OCI-LY7 (cell line): ENCODE results near the gene LHX6. TPM values are rescaled to one million over a fixed set of nuclear protein-coding genes. Genes with fewer than 3 reads are reported as not detected.

Experiments
- BruUV-seq: library from RNA; stranded (reverse); fragments of 400-500 nt; replicated peaks from 2 replicates; lab custom pipeline; 2021; lab: Mats Ljungman, UMichigan
- CTCF ChIA-PET: fragments of 300-600 bp; sonication (Branson Sonifier 250); formaldehyde crosslinking; loops from one replicate; lab custom pipeline; 2022; ENCODE audit warnings: antibody characterized with exemption; ENCODE audit not compliant: unreplicated experiment; lab: Charles Lee
- POLR2A ChIA-PET: fragments of 300-600 bp; sonication (Branson Sonifier 250); formaldehyde crosslinking; loops from one replicate; lab custom pipeline; 2022; ENCODE audit warnings: antibody characterized with exemption; lab: Charles Lee
- DNase-seq: peaks from one replicate; pipeline ENCODE4 v3.0.0-alpha.2; 2015; ENCODE audit warnings: low spot score
- H2AFZ ChIP-seq: fragments of 200-600 bp; sonication (generic), shearing (Covaris generic); 2 replicates; pipeline ENCODE4 v1.6.1; 2014; ENCODE audit warnings: mild to moderate bottlenecking, antibody characterized with exemption, low read length, moderate library complexity
- H3K27ac ChIP-seq: fragments of 200-600 bp; sonication (generic); 2 replicates; pipeline ENCODE4 v1.5.1; 2014; ENCODE audit warnings: mixed run types, low read depth, mild to moderate bottlenecking, moderate library complexity, low read length, inconsistent platforms; ENCODE audit not compliant: poor library complexity, severe bottlenecking
- H3K36me3 ChIP-seq: fragments of 200-600 bp; sonication (generic); 2 replicates; pipeline ENCODE4 v1.6.1; 2014; ENCODE audit warnings: mild to moderate bottlenecking, antibody characterized with exemption, low read length, moderate library complexity, mixed read lengths; ENCODE audit not compliant: insufficient read depth
- H3K4me1 ChIP-seq: fragments of 200-600 bp; sonication (generic); 2 replicates; pipeline ENCODE4 v1.5.1; 2014; ENCODE audit warnings: mild to moderate bottlenecking, low read length; ENCODE audit not compliant: insufficient read depth, poor library complexity, severe bottlenecking
- H3K4me2 ChIP-seq: fragments of 200-600 bp; sonication (generic); 2 replicates; pipeline ENCODE4 v1.6.1; 2014; ENCODE audit warnings: mild to moderate bottlenecking, low read length
- H3K4me3 ChIP-seq: fragments of 200-600 bp; sonication (generic); 2 replicates; pipeline ENCODE4 v1.5.1; 2014; ENCODE audit warnings: mild to moderate bottlenecking, low read depth, low read length; ENCODE audit not compliant: poor library complexity, severe bottlenecking
- H3K79me2 ChIP-seq: fragments of 200-600 bp; sonication (generic); 2 replicates; pipeline ENCODE4 v1.6.1; 2016; ENCODE audit warnings: low read depth, mild to moderate bottlenecking, low read length, moderate library complexity, mixed read lengths; ENCODE audit not compliant: insufficient read depth
- H3K9me2 ChIP-seq: fragments of 200-600 bp; sonication (generic); 2 replicates; pipeline ENCODE4 v1.6.1; 2016; ENCODE audit warnings: mild to moderate bottlenecking, low read length, mixed read lengths; ENCODE audit not compliant: insufficient read depth
- H3K9me3 ChIP-seq: fragments of 200-600 bp; sonication (generic); 2 replicates; pipeline ENCODE4 v1.6.1; 2014; ENCODE audit warnings: mild to moderate bottlenecking, mixed run types, low read length, mixed read lengths
- H4K20me1 ChIP-seq: fragments of 200-600 bp; sonication (generic); 2 replicates; pipeline ENCODE4 v1.6.1; 2014; ENCODE audit warnings: mild to moderate bottlenecking, antibody characterized with exemption, low read length, moderate library complexity, mixed read lengths; ENCODE audit not compliant: insufficient read depth
- EZH2phosphoT487 ChIP-seq: fragments of 200-600 bp; sonication (generic); IDR thresholded peaks from 2 replicates; pipeline ENCODE4 v1.6.1; 2018; ENCODE audit warnings: low read depth, borderline replicate concordance, mild to moderate bottlenecking, mixed run types, antibody characterized with exemption, low read length, moderate library complexity, mixed read lengths
- intact Hi-C: fragments of 100-400 bp; cut with micrococcal nuclease; formaldehyde crosslinking; loops from one replicate; pipeline ENCODE4 v1.10.0; 2022; ENCODE audit not compliant: unreplicated experiment
- total RNA-seq, 2 experiments: library from RNA; depleted of rRNA in 1 of 2; stranded (reverse); fragments of >200 nt in 1 of 2; shearing (Covaris generic) in 1 of 2; gene quantifications; 2 replicates each; pipeline ENCODE4 v1.2.3, GENCODE V29; 2014 to 2022
- TF ChIP-seq, protein P1 (sequence below): fragments of 200-600 bp; sonication (generic); conservative IDR thresholded peaks from 2 replicates; pipeline ENCODE4 v1.5.1; 2014; ENCODE audit warnings: mild to moderate bottlenecking, antibody characterized with exemption, low read length, moderate library complexity, mixed read lengths

The LHX6 gene
- total RNA-seq, 2 experiments from 2014 or later = not detected

DNA sequence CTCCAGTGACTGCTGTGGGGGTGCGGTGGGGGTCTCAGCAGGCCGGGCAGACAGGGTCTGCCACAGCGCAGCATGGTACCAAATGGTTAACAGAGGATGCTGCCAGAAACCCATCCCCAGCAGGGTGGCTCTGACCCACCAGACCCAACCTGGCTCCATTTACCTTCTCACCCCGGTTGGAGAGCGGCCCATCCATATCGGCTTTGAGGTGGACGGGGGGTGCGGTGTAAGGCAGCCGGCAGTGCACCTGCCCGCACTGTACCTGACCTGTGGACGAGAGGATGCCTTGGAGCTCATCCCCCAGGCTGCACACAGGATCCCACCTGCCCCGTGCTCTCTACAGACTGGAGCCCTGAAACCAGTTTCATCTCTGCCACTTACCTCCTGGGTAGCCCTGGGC lies 19.3 kb downstream of the LHX6 start:
- no peaks in the 10 kb centered on the region for H3K9me2 ChIP-seq
- H3K9me3 ChIP-seq = no peaks in the 10 kb centered on the region
- no peaks in the 10 kb centered on the region for H3K36me3 ChIP-seq
- H3K27ac ChIP-seq = no peak overlapping the region
- H4K20me1 ChIP-seq = no peaks in the 10 kb centered on the region
- ChIA-PET CTCF (no interaction called here), POLR2A (no interaction called here)
- BruUV-seq = no TSS peak
- no peak overlapping the region for H3K4me2 ChIP-seq
- TF ChIP-seq, protein P1, sequence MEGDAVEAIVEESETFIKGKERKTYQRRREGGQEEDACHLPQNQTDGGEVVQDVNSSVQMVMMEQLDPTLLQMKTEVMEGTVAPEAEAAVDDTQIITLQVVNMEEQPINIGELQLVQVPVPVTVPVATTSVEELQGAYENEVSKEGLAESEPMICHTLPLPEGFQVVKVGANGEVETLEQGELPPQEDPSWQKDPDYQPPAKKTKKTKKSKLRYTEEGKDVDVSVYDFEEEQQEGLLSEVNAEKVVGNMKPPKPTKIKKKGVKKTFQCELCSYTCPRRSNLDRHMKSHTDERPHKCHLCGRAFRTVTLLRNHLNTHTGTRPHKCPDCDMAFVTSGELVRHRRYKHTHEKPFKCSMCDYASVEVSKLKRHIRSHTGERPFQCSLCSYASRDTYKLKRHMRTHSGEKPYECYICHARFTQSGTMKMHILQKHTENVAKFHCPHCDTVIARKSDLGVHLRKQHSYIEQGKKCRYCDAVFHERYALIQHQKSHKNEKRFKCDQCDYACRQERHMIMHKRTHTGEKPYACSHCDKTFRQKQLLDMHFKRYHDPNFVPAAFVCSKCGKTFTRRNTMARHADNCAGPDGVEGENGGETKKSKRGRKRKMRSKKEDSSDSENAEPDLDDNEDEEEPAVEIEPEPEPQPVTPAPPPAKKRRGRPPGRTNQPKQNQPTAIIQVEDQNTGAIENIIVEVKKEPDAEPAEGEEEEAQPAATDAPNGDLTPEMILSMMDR = no peak
- no peak for TF ChIP-seq EZH2phosphoT487
- H2AFZ ChIP-seq = no peak overlapping the region
- DNase-seq = no peak
- no peaks in the 10 kb centered on the region for H3K79me2 ChIP-seq
- H3K4me3 ChIP-seq = no peak overlapping the region
- peaks cover 4% of the 10 kb centered on the region for H3K4me1 ChIP-seq
- intact Hi-C loops = no loop called here

DNA sequence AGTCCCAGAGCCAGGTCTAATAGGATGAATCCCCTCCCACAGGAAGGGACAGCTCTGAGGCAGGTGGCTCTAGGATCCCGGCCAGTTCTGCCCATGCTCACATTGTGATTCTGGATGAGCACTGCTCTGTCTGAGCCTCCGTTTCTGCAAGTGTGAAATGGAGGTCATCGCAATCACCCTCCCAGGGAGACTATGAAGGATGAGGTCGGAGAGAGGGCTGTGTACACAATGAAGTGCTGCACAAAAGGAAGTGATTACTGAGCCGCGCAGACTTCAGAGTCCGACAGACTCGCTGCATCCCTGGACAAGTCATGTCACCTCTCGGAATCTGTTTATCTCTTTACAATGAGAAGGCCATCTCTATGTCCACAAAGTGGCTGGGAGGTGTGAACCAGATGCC lies 21.7 kb downstream of the LHX6 start:
- Histone ChIP-seq H3K4me1 (no peaks in the 10 kb centered on the region), H2AFZ (no peak overlapping the region), H3K36me3 (no peaks in the 10 kb centered on the region), H3K9me2 (no peaks in the 10 kb centered on the region), H3K79me2 (no peaks in the 10 kb centered on the region), H3K4me3 (no peak overlapping the region), H3K4me2 (no peak overlapping the region), H4K20me1 (no peaks in the 10 kb centered on the region), H3K9me3 (no peaks in the 10 kb centered on the region), H3K27ac (no peak overlapping the region)
- CTCF ChIA-PET = no interaction called here
- no peak for DNase-seq
- TF ChIP-seq EZH2phosphoT487 = no peak
- TF ChIP-seq, protein P1 = no peak
- POLR2A ChIA-PET = no interaction called here
- no TSS peak for BruUV-seq
- intact Hi-C loops = no loop called here

DNA sequence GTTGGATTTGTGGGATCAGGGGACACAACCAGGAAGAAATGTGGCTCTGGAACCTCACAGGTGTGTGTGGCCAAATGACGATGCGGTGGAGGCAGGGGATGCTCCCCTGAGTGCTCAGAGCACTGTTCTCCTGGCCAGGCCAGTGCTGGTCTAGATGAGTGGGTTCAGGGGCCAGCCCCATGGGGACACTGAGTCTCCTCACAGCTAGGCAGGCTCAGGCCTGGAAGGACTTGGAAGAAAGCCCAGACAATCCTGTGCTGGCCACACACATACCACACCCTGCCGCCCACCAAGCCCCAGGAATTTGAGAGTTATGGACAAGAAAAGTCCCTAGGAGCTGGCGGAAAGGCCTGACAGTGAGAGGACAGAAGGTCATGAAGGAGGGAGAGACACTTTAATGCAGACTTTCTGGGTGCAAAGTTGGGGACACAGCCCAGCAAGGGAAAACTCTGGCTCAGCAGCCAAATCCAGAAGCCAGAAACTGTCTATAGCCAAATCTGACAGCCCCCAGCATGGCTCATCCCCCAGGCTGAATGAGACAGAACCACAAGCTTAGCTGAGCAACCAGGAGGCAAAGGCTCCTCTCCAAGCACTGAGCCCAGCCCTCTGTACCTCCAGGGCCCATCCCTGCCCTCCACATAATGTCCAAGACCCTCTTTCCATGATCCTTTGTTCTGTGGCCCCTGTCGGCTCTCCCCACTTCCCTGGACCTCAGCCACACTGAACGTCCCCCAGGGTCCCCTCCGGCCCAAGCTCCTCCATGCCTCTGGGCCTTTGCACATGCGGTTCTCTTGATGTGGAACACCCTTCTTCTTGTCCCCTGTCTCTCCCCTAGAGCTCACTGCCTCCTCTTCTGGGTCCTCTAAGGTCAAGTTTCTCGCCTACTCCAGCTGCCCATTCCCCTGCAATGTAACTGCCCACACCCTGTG lies 22.4 kb downstream of the LHX6 start:
- H3K27ac ChIP-seq = no peak overlapping the region
- intact Hi-C loops = no loop called here
- H3K4me1 ChIP-seq = no peaks in the 10 kb centered on the region
- TF ChIP-seq, protein P1 = no peak
- no peak for TF ChIP-seq EZH2phosphoT487
- no peaks in the 10 kb centered on the region for H3K79me2 ChIP-seq
- no peaks in the 10 kb centered on the region for H3K9me2 ChIP-seq
- no peaks in the 10 kb centered on the region for H3K36me3 ChIP-seq
- H4K20me1 ChIP-seq = no peaks in the 10 kb centered on the region
- H3K4me3 ChIP-seq = no peak overlapping the region
- no peak for DNase-seq
- H3K9me3 ChIP-seq = no peaks in the 10 kb centered on the region
- H2AFZ ChIP-seq = no peak overlapping the region
- no TSS peak for BruUV-seq
- CTCF ChIA-PET = no interaction called here
- POLR2A ChIA-PET = no interaction called here
- H3K4me2 ChIP-seq = no peak overlapping the region
